ENCODE measurements around the gene ZDHHC13.

Gene ZDHHC13

DNA sequence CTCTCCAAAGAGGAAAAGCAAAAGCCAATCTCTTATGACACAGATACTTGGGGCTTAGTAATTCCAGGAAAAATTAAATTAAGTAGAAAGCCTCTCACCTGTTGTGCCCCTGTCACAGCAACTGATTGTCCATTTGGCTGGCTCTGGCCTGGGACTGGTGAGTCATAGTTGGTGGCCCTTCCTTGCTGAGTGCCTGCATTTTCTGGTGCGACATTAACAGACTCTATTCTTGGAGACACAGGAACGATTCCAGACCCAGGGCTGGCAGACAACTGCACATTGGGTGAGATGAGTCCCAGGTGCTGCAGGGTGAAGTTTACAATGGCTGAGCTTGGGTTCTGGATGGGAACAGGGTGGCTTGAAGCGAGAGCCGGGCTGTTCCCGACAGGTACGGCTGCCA lies 108.2 kb downstream of the ZDHHC13 start:
- in situ Hi-C loops (cut with HindIII; ENCODE audit: low pct_ligation_motif_present, low sequenced_read_pairs): no loop called here
- no peak for DNase-seq
- Histone ChIP-seq H3K36me3 (replicated peaks) (no peaks in the 10 kb centered on the region), H3K4me3 (ENCODE audit: low read depth, low read length) (no peak overlapping the region), H3K27ac (no peak overlapping the region), H3K27me3 (replicated peaks) (no peaks in the 10 kb centered on the region)
- no peak for TF ChIP-seq CTCF (IDR thresholded peaks at IDR 0.05; ENCODE audit: low read depth, low read length, missing control alignments)

GRCh38 chr11:19225581-19225980 lies 108.6 kb downstream of the ZDHHC13 start:
- no peak for DNase-seq
- H3K27ac ChIP-seq: no peak overlapping the region
- H3K36me3 ChIP-seq (replicated peaks): no peaks in the 10 kb centered on the region
- in situ Hi-C loops (cut with HindIII; ENCODE audit: low pct_ligation_motif_present, low sequenced_read_pairs): no loop called here
- no peak for TF ChIP-seq CTCF (IDR thresholded peaks at IDR 0.05; ENCODE audit: low read depth, low read length, missing control alignments)
- no peak overlapping the region for H3K4me3 ChIP-seq (ENCODE audit: low read depth, low read length)
- no peaks in the 10 kb centered on the region for H3K27me3 ChIP-seq (replicated peaks)
